Heart left ventricle (tissue), 13 donors: ENCODE data around the gene TSPAN31.

Experiments used
- CTCF ChIP-seq, 12 donors: fragments of 200-600 bp; sonication (generic) in 4 of 12; IDR thresholded peaks; one replicate each; pipeline versions ENCODE4 v1.5.0 to v1.8.0; 2018 to 2022; ENCODE audit warnings: antibody characterized with exemption in 12 of 12, mild to moderate bottlenecking in 5 of 12
- POLR2A ChIP-seq, 2 donors: fragments of 450-650 bp; IDR thresholded peaks; one replicate each; pipeline ENCODE4 v1.6.1; 2017; ENCODE audit warnings: antibody characterized with exemption in 2 of 2, mild to moderate bottlenecking in 2 of 2, moderate library complexity in 2 of 2
- donor health status: ischemic (EF 13 %, LVEDD 7.1; RV severe dilation, severe dysfunction).
- donor health status: DM: no; HTN: yes; CAD: no.
- donor health status: DM: no; HTN: no; CAD: no.
- donor health status: ischemic (EF 25% LVEDD 6.9; RV normal size, moderate dysfunction).
- donor health status: ischemic (EF 25% LVEDD 5.7; RV mildly dilated, moderate dysfunction).
- donor health status: ischemic (EF 35%, LVEDD 5.7; RV mildly dilated, moderate dysfunction).
- donor health status: nonischemic (EF 11% LVEDD 7.7; RV severe dilation, severe dysfunction).
- donor health status: DM: yes; HTN: yes; CAD: no.
- donor health status: PGD.
- donor health status: ischemic (EF 29% LVEDD 5.4; RV normal size, mild dysfunction).
- donor health status: nonischemic (EF 23%, LVEDD 6.1; RV moderate dilation, normal function).

- no peak for TF ChIP-seq CTCF (IDR thresholded peaks at IDR 0.05)
- TF ChIP-seq POLR2A (IDR thresholded peaks at IDR 0.05): no peak
Measured at GRCh38 chr12:57769594-57769993, 24.8 kb downstream of the TSPAN31 start.
